ENCODE data around the gene SCMH1. TPM values are rescaled to one million over a fixed set of nuclear protein-coding genes. Genes with fewer than 3 reads are reported as not detected.

The SCMH1 gene
- total RNA-seq, 1 donor from 2014 or later = 19.0 TPM

- Mint-ChIP-seq H3K4me3 (ENCODE audit: low read depth) (no peak overlapping the region), H3K4me1 (ENCODE audit: low read depth) (no peaks in the 10 kb centered on the region), H3K27ac (no peak overlapping the region), H3K9me3 (no peaks in the 10 kb centered on the region), H3K27me3 (ENCODE audit: low read depth) (no peaks in the 10 kb centered on the region), H3K36me3 (ENCODE audit: low read depth) (no peaks in the 10 kb centered on the region)
- DNase-seq (ENCODE audit: low spot score) = no peak
- intact Hi-C loops (cut with micrococcal nuclease) = no loop called here
These were observed 148.3 kb downstream of the SCMH1 start for GRCh38 chr1:41093826-41094225.

GRCh38 chr1:41086921-41087320, 155.2 kb downstream of the SCMH1 start:
- H3K27ac Mint-ChIP-seq = no peak overlapping the region
- intact Hi-C loops (cut with micrococcal nuclease) = no loop called here
- no peak for DNase-seq (ENCODE audit: low spot score)
- H3K4me1 Mint-ChIP-seq (ENCODE audit: low read depth) = no peaks in the 10 kb centered on the region
- H3K36me3 Mint-ChIP-seq (ENCODE audit: low read depth) = peaks cover 2% of the 10 kb centered on the region
- H3K4me3 Mint-ChIP-seq (ENCODE audit: low read depth) = no peak overlapping the region
- no peaks in the 10 kb centered on the region for H3K9me3 Mint-ChIP-seq
- H3K27me3 Mint-ChIP-seq (ENCODE audit: low read depth) = no peaks in the 10 kb centered on the region

GRCh38 chr1:41078616-41079015, 163.5 kb downstream of the SCMH1 start:
- peaks cover 4% of the 10 kb centered on the region for H3K9me3 Mint-ChIP-seq
- no peak overlapping the region for H3K27ac Mint-ChIP-seq
- H3K4me1 Mint-ChIP-seq (ENCODE audit: low read depth) = no peaks in the 10 kb centered on the region
- H3K36me3 Mint-ChIP-seq (ENCODE audit: low read depth) = peaks cover 5% of the 10 kb centered on the region
- no peak for DNase-seq (ENCODE audit: low spot score)
- intact Hi-C loops (cut with micrococcal nuclease) = no loop called here
- no peak overlapping the region for H3K4me3 Mint-ChIP-seq (ENCODE audit: low read depth)
- H3K27me3 Mint-ChIP-seq (ENCODE audit: low read depth) = no peaks in the 10 kb centered on the region

GRCh38 chr1:41078193-41078592, 163.9 kb downstream of the SCMH1 start:
- Mint-ChIP-seq H3K4me1 (ENCODE audit: low read depth) (no peaks in the 10 kb centered on the region), H3K36me3 (ENCODE audit: low read depth) (peaks cover 5% of the 10 kb centered on the region), H3K27ac (no peak overlapping the region), H3K4me3 (ENCODE audit: low read depth) (no peak overlapping the region), H3K27me3 (ENCODE audit: low read depth) (no peaks in the 10 kb centered on the region), H3K9me3 (peaks cover 4% of the 10 kb centered on the region)
- intact Hi-C loops (cut with micrococcal nuclease) = no loop called here
- DNase-seq (ENCODE audit: low spot score) = no peak

GRCh38 chr1:41073971-41074370, 168.1 kb downstream of the SCMH1 start:
- intact Hi-C loops (cut with micrococcal nuclease) = no loop called here
- H3K4me1 Mint-ChIP-seq (ENCODE audit: low read depth) = no peaks in the 10 kb centered on the region
- no peak overlapping the region for H3K27ac Mint-ChIP-seq
- H3K36me3 Mint-ChIP-seq (ENCODE audit: low read depth) = peaks cover 11% of the 10 kb centered on the region
- H3K27me3 Mint-ChIP-seq (ENCODE audit: low read depth) = no peaks in the 10 kb centered on the region
- DNase-seq (ENCODE audit: low spot score) = no peak
- peaks cover 4% of the 10 kb centered on the region for H3K9me3 Mint-ChIP-seq
- no peak overlapping the region for H3K4me3 Mint-ChIP-seq (ENCODE audit: low read depth)

- Mint-ChIP-seq H3K27me3 (ENCODE audit: low read depth) (no peaks in the 10 kb centered on the region), H3K4me3 (ENCODE audit: low read depth) (no peak overlapping the region), H3K36me3 (ENCODE audit: low read depth) (peaks cover 11% of the 10 kb centered on the region), H3K27ac (no peak overlapping the region), H3K4me1 (ENCODE audit: low read depth) (no peaks in the 10 kb centered on the region), H3K9me3 (no peaks in the 10 kb centered on the region)
- no peak for DNase-seq (ENCODE audit: low spot score)
- intact Hi-C loops (cut with micrococcal nuclease) = no loop called here
These were observed 170.1 kb downstream of the SCMH1 start for GRCh38 chr1:41072051-41072450.

- peaks cover 2% of the 10 kb centered on the region for H3K4me1 Mint-ChIP-seq (ENCODE audit: low read depth)
- no peak overlapping the region for H3K27ac Mint-ChIP-seq
- no peaks in the 10 kb centered on the region for H3K9me3 Mint-ChIP-seq
- H3K36me3 Mint-ChIP-seq (ENCODE audit: low read depth) = peaks cover 30% of the 10 kb centered on the region
- no peak for DNase-seq (ENCODE audit: low spot score)
- no peaks in the 10 kb centered on the region for H3K27me3 Mint-ChIP-seq (ENCODE audit: low read depth)
- intact Hi-C loops (cut with micrococcal nuclease) = no loop called here
- H3K4me3 Mint-ChIP-seq (ENCODE audit: low read depth) = no peak overlapping the region
These were observed 185.2 kb downstream of the SCMH1 start for GRCh38 chr1:41056907-41057306.

GRCh38 chr1:41053316-41053715, 188.8 kb downstream of the SCMH1 start:
- no peak for DNase-seq (ENCODE audit: low spot score)
- intact Hi-C loops (cut with micrococcal nuclease) = no loop called here
- Mint-ChIP-seq H3K4me1 (ENCODE audit: low read depth) (peaks cover 2% of the 10 kb centered on the region), H3K27ac (no peak overlapping the region), H3K9me3 (no peaks in the 10 kb centered on the region), H3K4me3 (ENCODE audit: low read depth) (no peak overlapping the region), H3K27me3 (ENCODE audit: low read depth) (no peaks in the 10 kb centered on the region), H3K36me3 (ENCODE audit: low read depth) (peaks cover 19% of the 10 kb centered on the region)

- H3K4me1 Mint-ChIP-seq (ENCODE audit: low read depth) = peaks cover 2% of the 10 kb centered on the region
- H3K36me3 Mint-ChIP-seq (ENCODE audit: low read depth) = peaks cover 29% of the 10 kb centered on the region
- intact Hi-C loops (cut with micrococcal nuclease) = no loop called here
- no peak overlapping the region for H3K4me3 Mint-ChIP-seq (ENCODE audit: low read depth)
- H3K9me3 Mint-ChIP-seq = no peaks in the 10 kb centered on the region
- H3K27ac Mint-ChIP-seq = no peak overlapping the region
- no peak for DNase-seq (ENCODE audit: low spot score)
- no peaks in the 10 kb centered on the region for H3K27me3 Mint-ChIP-seq (ENCODE audit: low read depth)
These were observed 191.1 kb downstream of the SCMH1 start for GRCh38 chr1:41051022-41051421.

GRCh38 chr1:41048540-41048939, 193.6 kb downstream of the SCMH1 start:
- Mint-ChIP-seq H3K27me3 (ENCODE audit: low read depth) (no peaks in the 10 kb centered on the region), H3K9me3 (no peaks in the 10 kb centered on the region), H3K27ac (no peak overlapping the region), H3K36me3 (ENCODE audit: low read depth) (peaks cover 35% of the 10 kb centered on the region), H3K4me1 (ENCODE audit: low read depth) (peaks cover 12% of the 10 kb centered on the region), H3K4me3 (ENCODE audit: low read depth) (no peak overlapping the region)
- DNase-seq (ENCODE audit: low spot score) = no peak
- intact Hi-C loops (cut with micrococcal nuclease) = no loop called here

- Mint-ChIP-seq H3K36me3 (ENCODE audit: low read depth) (peaks cover 29% of the 10 kb centered on the region), H3K27ac (no peak overlapping the region)
- intact Hi-C loops (cut with micrococcal nuclease) = no loop called here
These were observed 195.7 kb downstream of the SCMH1 start for GRCh38 chr1:41046347-41046775.

GRCh38 chr1:41045740-41046139, 196.4 kb downstream of the SCMH1 start:
- Mint-ChIP-seq H3K36me3 (ENCODE audit: low read depth) (peaks cover 29% of the 10 kb centered on the region), H3K9me3 (no peaks in the 10 kb centered on the region), H3K27ac (no peak overlapping the region), H3K4me3 (ENCODE audit: low read depth) (no peak overlapping the region), H3K4me1 (ENCODE audit: low read depth) (peaks cover 12% of the 10 kb centered on the region), H3K27me3 (ENCODE audit: low read depth) (no peaks in the 10 kb centered on the region)
- DNase-seq (ENCODE audit: low spot score) = no peak
- intact Hi-C loops (cut with micrococcal nuclease) = no loop called here

More at GRCh38 chr1:41046347-41046775, 195.7 kb downstream of the SCMH1 start:
- Mint-ChIP-seq H3K4me1 (ENCODE audit: low read depth) (peaks cover 12% of the 10 kb centered on the region), H3K27me3 (ENCODE audit: low read depth) (no peaks in the 10 kb centered on the region), H3K9me3 (no peaks in the 10 kb centered on the region), H3K4me3 (ENCODE audit: low read depth) (no peak overlapping the region)
- DNase-seq (ENCODE audit: low spot score) = no peak

GRCh38 chr1:41044187-41044586, 197.9 kb downstream of the SCMH1 start:
- no peaks in the 10 kb centered on the region for H3K9me3 Mint-ChIP-seq
- peaks cover 33% of the 10 kb centered on the region for H3K36me3 Mint-ChIP-seq (ENCODE audit: low read depth)
- no peak overlapping the region for H3K4me3 Mint-ChIP-seq (ENCODE audit: low read depth)
- peak overlapping the region; percentile 25 for H3K27ac Mint-ChIP-seq
- no peak for DNase-seq (ENCODE audit: low spot score)
- intact Hi-C loops (cut with micrococcal nuclease) = no loop called here
- H3K27me3 Mint-ChIP-seq (ENCODE audit: low read depth) = no peaks in the 10 kb centered on the region
- peaks cover 12% of the 10 kb centered on the region for H3K4me1 Mint-ChIP-seq (ENCODE audit: low read depth)

GRCh38 chr1:41041614-41042270, 200.4 kb downstream of the SCMH1 start:
- Mint-ChIP-seq H3K4me1 (ENCODE audit: low read depth) (peaks cover 12% of the 10 kb centered on the region), H3K27me3 (ENCODE audit: low read depth) (no peaks in the 10 kb centered on the region), H3K9me3 (no peaks in the 10 kb centered on the region), H3K4me3 (ENCODE audit: low read depth) (no peak overlapping the region), H3K36me3 (ENCODE audit: low read depth) (peaks cover 25% of the 10 kb centered on the region), H3K27ac (no peak overlapping the region)
- no peak for DNase-seq (ENCODE audit: low spot score)
- intact Hi-C loops (cut with micrococcal nuclease) = no loop called here

Measured in activated T-helper 2 cell treated with anti-CD3 and anti-CD28 coated beads, Interferon-gamma antibody, Interleukin-2, Interleukin-4, amounts not matched to agents 10 μg/mL and 5 μg/mL and 100 μg/mL, durations not matched to agents 14 hours and 24 hours and 36 hours (primary cell).